Hindlimb muscle (tissue), 1 donor: ENCODE results near the gene SUSD6. TPM values are rescaled to one million over a fixed set of nuclear protein-coding genes. Genes with fewer than 3 reads are reported as not detected.

Experiments used
- polyA plus RNA-seq: library from polyadenylated mRNA; unstranded; fragments of 120-200 nt; gene quantifications from one replicate; pipeline ENCODE4 v1.2.1, GENCODE V29; 2013; ENCODE audit not compliant: insufficient read length

Gene SUSD6
- polyA plus RNA-seq, 1 donor: 22.6 TPM

Other genes with a start within 250 kb of the SUSD6 start
- gene ERH, start 213.3 kb upstream of the SUSD6 start, polyA plus RNA-seq: 127 TPM
- 27.1 TPM for gene SLC39A9, start 212.9 kb upstream of the SUSD6 start, polyA plus RNA-seq
- gene PLEKHD1, start 126.9 kb upstream of the SUSD6 start, polyA plus RNA-seq: 0.62 TPM
- not detected for gene CCDC177, start 36.7 kb upstream of the SUSD6 start, polyA plus RNA-seq
- gene SRSF5, start 155.5 kb downstream of the SUSD6 start, polyA plus RNA-seq: 247 TPM
- not detected for gene SLC10A1, start 185.6 kb downstream of the SUSD6 start, polyA plus RNA-seq